GM10266 (cell line): ENCODE measurements around the gene C5orf52.

Source experiments
- DNase-seq: peaks from one replicate; pipeline ENCODE4 v3.0.0; 2012; ENCODE audit errors: extremely low spot score
- TF ChIP-seq, protein P1 (sequence below): IDR thresholded peaks from 2 replicates; pipeline ENCODE4 v1.5.1; 2012; ENCODE audit warnings: mild to moderate bottlenecking, low read depth; ENCODE audit not compliant: control insufficient read depth, insufficient read depth; ENCODE audit errors: missing control alignments

The C5orf52 gene

GRCh38 chr5:157649101-157649500 lies 22.2 kb upstream of the C5orf52 start:
- TF ChIP-seq, protein P1, sequence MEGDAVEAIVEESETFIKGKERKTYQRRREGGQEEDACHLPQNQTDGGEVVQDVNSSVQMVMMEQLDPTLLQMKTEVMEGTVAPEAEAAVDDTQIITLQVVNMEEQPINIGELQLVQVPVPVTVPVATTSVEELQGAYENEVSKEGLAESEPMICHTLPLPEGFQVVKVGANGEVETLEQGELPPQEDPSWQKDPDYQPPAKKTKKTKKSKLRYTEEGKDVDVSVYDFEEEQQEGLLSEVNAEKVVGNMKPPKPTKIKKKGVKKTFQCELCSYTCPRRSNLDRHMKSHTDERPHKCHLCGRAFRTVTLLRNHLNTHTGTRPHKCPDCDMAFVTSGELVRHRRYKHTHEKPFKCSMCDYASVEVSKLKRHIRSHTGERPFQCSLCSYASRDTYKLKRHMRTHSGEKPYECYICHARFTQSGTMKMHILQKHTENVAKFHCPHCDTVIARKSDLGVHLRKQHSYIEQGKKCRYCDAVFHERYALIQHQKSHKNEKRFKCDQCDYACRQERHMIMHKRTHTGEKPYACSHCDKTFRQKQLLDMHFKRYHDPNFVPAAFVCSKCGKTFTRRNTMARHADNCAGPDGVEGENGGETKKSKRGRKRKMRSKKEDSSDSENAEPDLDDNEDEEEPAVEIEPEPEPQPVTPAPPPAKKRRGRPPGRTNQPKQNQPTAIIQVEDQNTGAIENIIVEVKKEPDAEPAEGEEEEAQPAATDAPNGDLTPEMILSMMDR = no peak
- DNase-seq = no peak

GRCh38 chr5:157650991-157651611 lies 20.2 kb upstream of the C5orf52 start:
- DNase-seq = no peak
- TF ChIP-seq, protein P1 = no peak

- TF ChIP-seq, protein P1 = peak; percentile 41
- peak; percentile 76 for DNase-seq
Observed at GRCh38 chr5:157651623-157652376, 19.5 kb upstream of the C5orf52 start.

GRCh38 chr5:157652377-157652692 lies 19.0 kb upstream of the C5orf52 start, which contains the start of gene SOX30:
TSS of gene SOX30 (minus strand) at chr5:157652438. CDS start at chr5:157652078, 360 bp downstream.
- no peak for DNase-seq
- TF ChIP-seq, protein P1 = no peak

DNA sequence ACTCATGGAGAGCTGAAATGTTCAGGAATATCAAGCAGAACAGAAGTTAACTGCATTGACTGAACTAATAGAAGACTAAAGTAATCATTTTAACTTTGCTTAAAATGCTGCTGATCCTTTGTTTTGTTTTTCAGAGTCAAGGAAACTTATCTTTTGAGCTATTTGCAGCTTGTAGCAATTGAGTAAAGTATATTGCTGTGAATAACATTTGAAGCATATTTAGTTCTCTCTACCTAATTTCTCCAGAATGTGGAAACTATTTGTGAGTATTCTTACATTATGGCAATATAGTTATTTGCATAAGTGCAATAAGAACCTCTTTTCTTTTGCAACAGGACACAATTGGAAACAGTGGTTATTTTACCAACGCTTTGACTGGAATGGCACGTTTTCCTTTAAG lies 13.8 kb upstream of the C5orf52 start:
- TF ChIP-seq, protein P1 = no peak
- no peak for DNase-seq

DNA sequence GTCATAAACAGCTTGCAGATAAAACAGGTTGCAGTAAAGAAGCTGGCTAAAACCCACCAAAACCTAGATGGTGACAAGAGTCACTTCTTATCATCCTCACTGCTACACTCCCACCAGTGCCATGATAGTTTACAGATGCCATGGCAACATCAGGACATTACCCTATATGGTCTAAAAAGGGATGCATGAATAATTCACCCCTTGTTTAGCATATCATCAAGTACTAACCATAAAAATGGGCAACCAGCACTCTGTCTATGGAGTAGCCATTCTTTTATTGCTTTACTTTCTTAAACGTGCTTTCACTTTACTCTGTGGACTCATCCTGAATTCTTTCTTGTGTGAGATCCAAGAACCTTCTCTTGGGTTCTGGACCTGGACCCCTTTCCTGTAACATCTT lies 12.4 kb upstream of the C5orf52 start:
- DNase-seq = no peak
- TF ChIP-seq, protein P1 = no peak

GRCh38 chr5:157659868-157660660 lies 11.3 kb upstream of the C5orf52 start:
- DNase-seq = no peak
- TF ChIP-seq, protein P1 = no peak
